Glutamatergic neuron (in vitro differentiated cells): ENCODE results near the gene LRP1B. TPM values are rescaled to one million over a fixed set of nuclear protein-coding genes. Genes with fewer than 3 reads are reported as not detected.
A peak's percentile ranks its signal among the peaks of the same experiment; 100 is the strongest.

ENCODE experiments used
- DNase-seq: peaks from one replicate; pipeline ENCODE4 v3.0.0; 2022
- H3K27ac Mint-ChIP-seq: one replicate; pipeline ENCODE4 v1.8.0; 2020; ENCODE audit warnings: mild to moderate bottlenecking, mixed read lengths, inconsistent platforms; ENCODE audit not compliant: unreplicated experiment
- H3K27me3 Mint-ChIP-seq: one replicate; pipeline ENCODE4 v1.8.0; 2020; ENCODE audit warnings: mild to moderate bottlenecking, moderate library complexity, mixed read lengths, inconsistent platforms; ENCODE audit not compliant: unreplicated experiment
- H3K36me3 Mint-ChIP-seq: one replicate; pipeline ENCODE4 v1.8.0; 2020; ENCODE audit warnings: mild to moderate bottlenecking, mixed read lengths, inconsistent platforms; ENCODE audit not compliant: unreplicated experiment
- H3K4me1 Mint-ChIP-seq: one replicate; pipeline ENCODE4 v1.8.0; 2020; ENCODE audit warnings: mild to moderate bottlenecking, low read depth, mixed read lengths, inconsistent platforms; ENCODE audit not compliant: unreplicated experiment
- H3K4me3 Mint-ChIP-seq: one replicate; pipeline ENCODE4 v1.8.0; 2020; ENCODE audit warnings: mild to moderate bottlenecking, mixed read lengths, inconsistent platforms; ENCODE audit not compliant: unreplicated experiment
- H3K9me3 Mint-ChIP-seq: one replicate; pipeline ENCODE4 v1.8.0; 2020; ENCODE audit warnings: mild to moderate bottlenecking, moderate library complexity, mixed read lengths, inconsistent platforms; ENCODE audit not compliant: unreplicated experiment
- CTCF ChIP-seq: fragments of 200-600 bp; sonication (generic); IDR thresholded peaks from one replicate; pipeline ENCODE4 v1.5.0; 2021; ENCODE audit not compliant: partially characterized antibody, unreplicated experiment
- total RNA-seq: library from RNA; stranded (reverse); fragmentation: NEBNext Ultra II Directional; extraction: Animal tissue kit (Norgen Biotek cat#: 25700); gene quantifications from one replicate; pipeline ENCODE4 v1.2.1, GENCODE V29; 2021; ENCODE audit not compliant: unreplicated experiment

LRP1B gene
- total RNA-seq, 1 donor from 2014 or later, result 28.7 TPM

DNA sequence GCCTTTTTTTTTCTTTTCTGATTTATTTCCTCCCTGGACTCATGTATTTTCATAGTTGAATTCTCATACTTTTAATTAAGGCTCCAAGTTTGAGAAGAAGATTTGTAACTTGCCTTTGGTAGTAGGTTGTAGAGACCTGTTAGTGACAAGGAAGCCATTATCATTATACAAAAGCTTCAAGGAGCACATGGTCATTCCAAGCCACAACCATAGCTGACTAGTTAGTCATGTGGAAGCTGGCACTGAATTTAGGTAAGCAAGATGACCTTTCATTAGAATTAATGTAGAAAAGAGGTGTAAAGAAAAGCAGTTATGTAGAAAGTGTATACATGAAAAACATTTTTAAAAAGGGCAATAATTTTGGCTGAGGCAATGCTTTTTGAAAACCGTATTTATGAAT is 89.7 kb downstream of the LRP1B start:
- peaks cover 50% of the 10 kb centered on the region for H3K4me1 Mint-ChIP-seq
- H3K27me3 Mint-ChIP-seq, result no peaks in the 10 kb centered on the region
- H3K9me3 Mint-ChIP-seq, result peaks cover 3% of the 10 kb centered on the region
- H3K4me3 Mint-ChIP-seq, result no peak overlapping the region
- no peak overlapping the region for H3K27ac Mint-ChIP-seq
- DNase-seq, result no peak
- no peaks in the 10 kb centered on the region for H3K36me3 Mint-ChIP-seq
- TF ChIP-seq CTCF, result no peak

GRCh38 chr2:142040556-142040955 is 90.3 kb downstream of the LRP1B start:
- H3K36me3 Mint-ChIP-seq, result no peaks in the 10 kb centered on the region
- H3K27me3 Mint-ChIP-seq, result no peaks in the 10 kb centered on the region
- no peak overlapping the region for H3K27ac Mint-ChIP-seq
- no peak overlapping the region for H3K4me3 Mint-ChIP-seq
- DNase-seq, result no peak
- peaks cover 53% of the 10 kb centered on the region for H3K4me1 Mint-ChIP-seq
- no peak for TF ChIP-seq CTCF
- H3K9me3 Mint-ChIP-seq, result peaks cover 3% of the 10 kb centered on the region

- Mint-ChIP-seq H3K9me3 (peaks cover 3% of the 10 kb centered on the region), H3K27ac (peak overlapping the region; percentile 30), H3K27me3 (no peaks in the 10 kb centered on the region), H3K36me3 (no peaks in the 10 kb centered on the region), H3K4me1 (peaks cover 47% of the 10 kb centered on the region), H3K4me3 (no peak overlapping the region)
- TF ChIP-seq CTCF, result no peak
- DNase-seq, result no peak
Observed at GRCh38 chr2:142038826-142039225, 92.0 kb downstream of the LRP1B start.

DNA sequence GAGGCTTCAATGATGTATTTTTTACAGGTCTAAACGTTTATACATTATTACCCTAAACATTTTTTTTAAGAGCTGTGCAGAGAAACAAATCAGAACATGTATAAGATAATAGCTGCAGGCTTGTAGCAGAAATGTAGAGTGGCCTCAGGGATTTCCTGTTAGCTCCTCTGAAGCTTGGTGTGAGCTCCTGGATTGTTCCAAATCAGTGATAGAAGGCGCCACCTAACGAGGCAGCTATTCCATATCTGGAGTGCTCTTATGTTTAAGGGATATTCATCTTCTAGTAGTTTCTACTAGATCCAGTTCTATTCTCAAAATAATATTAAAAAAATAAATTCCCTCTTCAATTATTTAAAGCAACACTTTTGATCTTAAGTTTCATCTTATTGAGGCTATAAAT is 93.1 kb downstream of the LRP1B start:
- Mint-ChIP-seq H3K4me1 (peaks cover 47% of the 10 kb centered on the region), H3K36me3 (no peaks in the 10 kb centered on the region), H3K27me3 (no peaks in the 10 kb centered on the region), H3K9me3 (peaks cover 3% of the 10 kb centered on the region), H3K27ac (peak overlapping the region; percentile 94), H3K4me3 (no peak overlapping the region)
- TF ChIP-seq CTCF, result no peak
- peak; percentile 16 for DNase-seq

- H3K4me3 Mint-ChIP-seq, result peak overlapping the region; percentile 58
- H3K9me3 Mint-ChIP-seq, result peaks cover 3% of the 10 kb centered on the region
- no peak for DNase-seq
- peaks cover 46% of the 10 kb centered on the region for H3K4me1 Mint-ChIP-seq
- TF ChIP-seq CTCF, result no peak
- peak overlapping the region; percentile 94 for H3K27ac Mint-ChIP-seq
- H3K27me3 Mint-ChIP-seq, result no peaks in the 10 kb centered on the region
- H3K36me3 Mint-ChIP-seq, result no peaks in the 10 kb centered on the region
Observed at GRCh38 chr2:142037066-142037465, 93.8 kb downstream of the LRP1B start.
